Adrenal gland (tissue), 12 donors: ENCODE measurements around the gene COQ9. TPM values are rescaled to one million over a fixed set of nuclear protein-coding genes. Genes with fewer than 3 reads are reported as not detected.

Experiments
- DNase-seq, 7 donors: peaks; one replicate each; pipeline ENCODE4 v3.0.0-alpha.2; 2019 to 2020
- H3K27ac ChIP-seq, 5 donors: fragments of 200-600 bp; sonication (generic) in 4 of 5; 1 replicate in 3 of 5; 2 replicates in 2 of 5; pipeline versions ENCODE4 v1.5.1 to v1.8.0; 2016 to 2020; ENCODE audit warnings: mild to moderate bottlenecking in 1 of 5
- H3K27me3 ChIP-seq: fragments of 200-600 bp; 2 replicates; pipeline ENCODE4 v1.8.0; 2021
- H3K36me3 ChIP-seq, 2 donors: fragments of 200-600 bp; replicated peaks in 1 of 2; 1 replicate in 1 of 2; 2 replicates in 1 of 2; pipeline versions ENCODE4 v1.5.1 to v1.8.0; 2018 to 2022
- H3K4me1 ChIP-seq, 2 donors: fragments of 200-600 bp; replicated peaks in 1 of 2; 1 replicate in 1 of 2; 2 replicates in 1 of 2; pipeline versions ENCODE4 v1.5.1 to v1.8.0; 2018 to 2021
- H3K4me3 ChIP-seq, 4 donors: fragments of 200-600 bp; sonication (generic) in 3 of 4; one replicate each; pipeline ENCODE4 v1.5.1; 2016 to 2018
- H3K9me3 ChIP-seq, 3 donors: fragments of 200-600 bp; sonication (generic) in 1 of 3; replicated peaks in 1 of 3; 1 replicate in 2 of 3; 2 replicates in 1 of 3; pipeline versions ENCODE4 v1.5.1 to v1.8.0; 2016 to 2021
- CTCF ChIP-seq, 6 experiments: fragments of 450-650 bp in 4 of 6; fragments of 200-600 bp in 2 of 6; sonication (generic) in 1 of 6; IDR thresholded peaks; 1 replicate in 5 of 6; 2 replicates in 1 of 6; pipeline versions ENCODE4 v1.5.1 to v1.8.0; 2016 to 2021; ENCODE audit warnings: antibody characterized with exemption in 6 of 6, mild to moderate bottlenecking in 2 of 6, moderate library complexity in 1 of 6
- POLR2A ChIP-seq, 2 donors: fragments of 450-650 bp; IDR thresholded peaks; one replicate each; pipeline ENCODE4 v1.6.1; 2017; ENCODE audit warnings: antibody characterized with exemption in 2 of 2, mild to moderate bottlenecking in 2 of 2, moderate library complexity in 1 of 2
- whole genome bisulfite sequencing, 4 donors: extraction: QIAGEN DNeasy Blood & Tissue Kit in 2 of 4; methylation state at CpG; one replicate each; pipeline versions ENCODE4 v1.1.5 to v1.1.7; 2013 to 2017; 5-methylcytosine and 5-hydroxymethylcytosine counted together
- intact Hi-C, 2 donors: fragments of 100-400 bp; cut with DNase I; formaldehyde crosslinking; loops; one replicate each; pipeline versions ENCODE4 v1.14.1 to v1.15.0; 2022 to 2023
- polyA plus RNA-seq, 3 donors: library from polyadenylated mRNA; stranded (reverse); fragments of 200-250 nt in 2 of 3; fragments of 350-450 nt in 1 of 3; fragmentation: Illumina TruSeq in 1 of 3; extraction: RNeasy Lipid Tissue Mini Kit (QIAGEN cat#74804) in 1 of 3; gene quantifications; one replicate each; pipeline ENCODE4 v1.2.3, GENCODE V29; 2013 to 2014
- total RNA-seq, 9 donors: library from RNA; depleted of rRNA in 4 of 9; stranded (reverse); fragments of >200 nt in 4 of 9; fragments of 120-200 nt in 1 of 9; fragmentation: NEBNext Ultra II Directional in 1 of 9; extraction: Animal tissue kit (Norgen Biotek cat#: 25700) in 1 of 9; gene quantifications; one replicate each; pipeline versions ENCODE4 v1.1.0 to v1.2.4, GENCODE V29; 2013 to 2023
- donor health status: healthy with polysubstance abuse.
- donor health status: Bipolar disorder and iron deficiency.
- donor health status: DM: yes; HTN: yes; CAD: no.
- donor health status: DM: no; HTN: no; CAD: no.
- donor health status: DM: no; HTN: no; CAD: no.
- donor health status: DM: yes; HTN: yes; CAD: no.

Gene COQ9
- total and polyA plus RNA-seq, 12 donors: 60.9 to 277 (median 88.6) TPM

GRCh38 chr16:57483725-57484514 lies 36.6 kb downstream of the COQ9 start:
- Histone ChIP-seq H3K9me3 (no peaks in the 10 kb centered on the region), H3K36me3 (no peaks in the 10 kb centered on the region), H3K4me3 (no peak overlapping the region), H3K4me1 (peaks cover 4 to 46% of the 10 kb centered on the region in 2 donors), H3K27ac (peak overlapping the region in 1 of 5 donors; percentile 34), H3K27me3 (no peaks in the 10 kb centered on the region)
- peak in 1 of 7 donors; percentile 82 for DNase-seq
- WGBS, 4 donors: 78 to 85% (median 79%) methylated on average over 8 to 19 of the region's 19 CpGs
- no peak for TF ChIP-seq CTCF (IDR thresholded peaks at IDR 0.05)
- intact Hi-C loops: no loop called here

GRCh38 chr16:57484515-57485005 lies 37.3 kb downstream of the COQ9 start:
- TF ChIP-seq CTCF (IDR thresholded peaks at IDR 0.05) (no peak), POLR2A (IDR thresholded peaks at IDR 0.05) (no peak)
- Histone ChIP-seq H3K4me3 (no peak overlapping the region), H3K27ac (peak overlapping the region in 1 of 5 donors; percentile 74), H3K4me1 (peaks cover 4 to 39% of the 10 kb centered on the region in 2 donors), H3K9me3 (no peaks in the 10 kb centered on the region), H3K36me3 (no peaks in the 10 kb centered on the region), H3K27me3 (no peaks in the 10 kb centered on the region)
- DNase-seq: no peak
- WGBS, 4 donors: 91 to 97% (median 95%) methylated on average over 7 to 8 of the region's 8 CpGs
- intact Hi-C loops: no loop called here

- Histone ChIP-seq H3K27ac (peak overlapping the region in 2 of 5 donors; percentile 74 to 78), H3K9me3 (no peaks in the 10 kb centered on the region), H3K27me3 (no peaks in the 10 kb centered on the region), H3K4me1 (peaks cover 4 to 34% of the 10 kb centered on the region in 2 donors), H3K36me3 (no peaks in the 10 kb centered on the region), H3K4me3 (peak overlapping the region in 2 of 4 donors; percentile 54 to 83)
- TF ChIP-seq POLR2A (IDR thresholded peaks at IDR 0.05) (no peak), CTCF (IDR thresholded peaks at IDR 0.05) (no peak)
- WGBS, 4 donors: 24 to 66% (median 59%) methylated on average over 4 to 14 of the region's 14 CpGs
- DNase-seq: no peak
- intact Hi-C loops: no loop called here
Observed at GRCh38 chr16:57485091-57485915, 38.0 kb downstream of the COQ9 start.
